ENCODE data around the gene NFATC1. TPM values are rescaled to one million over a fixed set of nuclear protein-coding genes. Genes with fewer than 3 reads are reported as not detected.
A peak's percentile ranks its signal among the peaks of the same experiment; 100 is the strongest.

The NFATC1 gene
- total RNA-seq, 1 experiment from 2014 or later = 4.5 TPM

GRCh38 chr18:79438089-79438897, 42.6 kb downstream of the NFATC1 start:
- DNase-seq = no peak
- H3K36me3 ChIP-seq = no peaks in the 10 kb centered on the region
- H3K27me3 ChIP-seq = no peaks in the 10 kb centered on the region
- H3K9me3 ChIP-seq = no peaks in the 10 kb centered on the region
- H3K4me3 ChIP-seq = no peak overlapping the region

DNA sequence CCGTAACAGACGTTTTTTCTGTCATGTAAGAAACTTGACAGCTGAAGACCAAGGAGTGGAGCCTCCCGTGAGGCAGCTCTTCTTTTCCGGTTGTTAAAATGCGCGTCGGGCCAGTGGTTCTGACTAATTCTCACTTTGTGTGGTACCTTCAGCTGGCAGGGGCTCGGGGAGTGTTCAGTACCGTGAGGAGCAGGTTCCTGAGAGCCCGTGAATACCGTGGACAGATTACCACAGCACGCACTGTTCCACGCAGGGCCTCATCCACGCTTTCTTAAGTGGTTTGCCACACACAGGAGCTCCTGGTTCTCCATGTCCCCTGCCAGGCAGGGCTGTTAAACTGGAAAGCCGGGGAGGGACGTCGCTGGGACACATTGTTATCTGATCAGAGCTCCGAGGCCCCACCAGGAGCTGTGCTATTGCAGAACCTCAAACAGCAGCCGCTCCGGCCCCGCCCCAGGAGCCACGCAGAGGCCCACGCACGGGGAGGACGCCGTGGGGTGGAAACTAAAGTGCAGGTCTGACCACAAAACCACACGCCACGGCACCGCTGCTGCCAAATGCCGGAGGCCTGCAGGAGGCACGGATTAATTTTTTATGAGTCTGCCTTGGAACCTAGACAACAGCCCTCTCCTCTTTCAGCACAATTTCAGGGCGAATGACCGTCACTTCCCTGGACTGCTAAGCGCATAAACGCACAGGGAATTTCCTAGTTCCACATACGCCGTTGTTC, 43.3 kb downstream of the NFATC1 start:
- Histone ChIP-seq H3K36me3 (no peaks in the 10 kb centered on the region), H3K4me3 (no peak overlapping the region), H3K27me3 (no peaks in the 10 kb centered on the region), H3K9me3 (no peaks in the 10 kb centered on the region)
- DNase-seq = peak; percentile 26

DNA sequence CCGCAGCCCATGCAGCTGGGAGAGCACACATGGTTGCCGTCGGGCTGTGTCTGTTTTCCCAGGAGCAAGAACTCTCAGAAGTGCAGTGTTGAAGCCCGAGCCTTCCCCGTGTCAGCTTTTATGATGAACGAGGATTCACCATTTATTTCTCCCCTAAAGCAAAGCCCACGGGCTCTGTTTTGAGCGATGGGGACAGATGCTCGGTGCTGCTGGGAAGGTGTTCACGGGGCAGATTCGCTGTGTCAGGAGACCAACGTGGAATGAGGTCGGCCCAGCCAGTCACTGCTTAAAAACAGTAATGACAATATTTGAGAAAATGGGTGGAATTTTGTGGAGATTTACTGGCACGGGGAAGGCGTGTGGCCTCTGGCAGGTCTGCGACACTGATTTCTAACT, 43.9 kb downstream of the NFATC1 start:
- no peak for DNase-seq
- Histone ChIP-seq H3K27me3 (no peaks in the 10 kb centered on the region), H3K36me3 (no peaks in the 10 kb centered on the region), H3K9me3 (no peaks in the 10 kb centered on the region), H3K4me3 (no peak overlapping the region)

GRCh38 chr18:79440316-79441110, 44.8 kb downstream of the NFATC1 start:
- no peak for DNase-seq
- Histone ChIP-seq H3K9me3 (no peaks in the 10 kb centered on the region), H3K27me3 (no peaks in the 10 kb centered on the region), H3K36me3 (no peaks in the 10 kb centered on the region), H3K4me3 (no peak overlapping the region)

DNA sequence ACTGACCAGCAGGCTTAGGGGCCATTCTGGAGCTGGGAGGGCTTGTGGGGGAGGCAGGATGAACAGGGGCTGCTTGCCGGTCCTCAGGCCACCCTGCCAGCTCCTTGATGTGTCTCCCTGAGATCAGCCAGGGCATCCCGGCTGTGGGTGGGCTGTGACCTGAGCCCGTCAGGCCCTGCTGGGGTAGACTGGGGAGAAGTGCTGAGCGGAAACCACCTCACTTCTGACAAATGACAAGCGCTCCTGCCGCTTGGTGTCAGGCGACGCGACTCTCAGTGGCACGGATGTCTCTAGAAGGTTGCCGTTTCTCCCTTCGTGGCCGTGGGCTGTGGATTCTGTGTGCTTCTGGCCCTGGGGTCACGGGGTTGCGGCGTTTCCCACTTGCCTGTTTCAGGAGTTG, 45.7 kb downstream of the NFATC1 start:
- H3K36me3 ChIP-seq = no peaks in the 10 kb centered on the region
- H3K27me3 ChIP-seq = no peaks in the 10 kb centered on the region
- H3K9me3 ChIP-seq = no peaks in the 10 kb centered on the region
- no peak for DNase-seq
- H3K4me3 ChIP-seq = no peak overlapping the region

GRCh38 chr18:79442508-79443221, 46.9 kb downstream of the NFATC1 start:
- H3K36me3 ChIP-seq = no peaks in the 10 kb centered on the region
- no peak for DNase-seq

GRCh38 chr18:79445221-79445620, 49.5 kb downstream of the NFATC1 start:
- DNase-seq = no peak
- H3K36me3 ChIP-seq = no peaks in the 10 kb centered on the region
- H3K27me3 ChIP-seq = no peaks in the 10 kb centered on the region
- no peak overlapping the region for H3K4me3 ChIP-seq
- H3K9me3 ChIP-seq = no peaks in the 10 kb centered on the region

More at GRCh38 chr18:79442508-79443221, 46.9 kb downstream of the NFATC1 start:
- no peak overlapping the region for H3K4me3 ChIP-seq
- H3K9me3 ChIP-seq = no peaks in the 10 kb centered on the region
- H3K27me3 ChIP-seq = no peaks in the 10 kb centered on the region

DNA sequence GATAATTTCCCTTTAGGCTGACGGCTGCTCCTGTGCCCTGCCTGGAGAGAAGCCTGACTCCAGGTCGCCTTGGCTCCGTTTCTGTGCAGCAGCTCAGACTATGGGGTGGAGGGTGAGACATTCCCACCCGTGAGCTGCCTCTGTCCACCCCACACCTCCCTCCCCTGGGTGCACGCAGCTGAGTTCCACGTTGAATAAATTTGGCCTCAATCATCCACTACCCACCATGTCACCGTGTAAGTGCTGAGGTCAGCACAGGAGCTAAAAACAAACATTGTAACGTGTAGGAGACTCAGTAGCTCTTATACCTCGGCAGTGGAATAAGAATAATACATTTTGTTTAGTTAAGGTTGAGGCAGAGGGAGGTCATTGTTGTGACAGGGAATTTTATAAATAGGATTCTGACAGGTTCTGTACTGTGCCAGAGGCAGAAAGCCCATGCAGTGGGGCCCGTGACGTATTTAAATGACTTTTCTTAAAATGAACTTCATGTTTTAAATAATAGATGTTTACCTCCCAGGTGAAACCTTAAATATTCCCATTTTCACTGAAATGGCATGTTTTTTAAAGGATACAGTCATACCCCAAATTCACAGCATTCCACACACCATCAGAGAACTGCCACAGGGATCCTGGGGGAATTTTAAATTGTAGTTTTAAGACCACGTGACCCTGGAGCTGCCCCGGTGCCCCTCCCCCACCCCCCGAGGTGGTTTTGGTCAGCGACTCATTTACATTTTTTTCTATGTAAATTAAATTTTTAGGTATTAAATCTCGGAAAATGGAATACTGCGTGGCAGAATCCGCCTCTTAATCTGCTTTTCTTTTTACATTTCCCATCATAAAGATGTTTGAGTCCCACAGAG, 50.2 kb downstream of the NFATC1 start:
- H3K9me3 ChIP-seq = no peaks in the 10 kb centered on the region
- no peaks in the 10 kb centered on the region for H3K27me3 ChIP-seq
- H3K36me3 ChIP-seq = no peaks in the 10 kb centered on the region
- no peak for DNase-seq
- H3K4me3 ChIP-seq = no peak overlapping the region

GRCh38 chr18:79446931-79447330, 51.2 kb downstream of the NFATC1 start:
- Histone ChIP-seq H3K4me3 (no peak overlapping the region), H3K36me3 (no peaks in the 10 kb centered on the region), H3K27me3 (no peaks in the 10 kb centered on the region), H3K9me3 (no peaks in the 10 kb centered on the region)
- DNase-seq = no peak

GRCh38 chr18:79447703-79448367, 52.1 kb downstream of the NFATC1 start:
- no peaks in the 10 kb centered on the region for H3K36me3 ChIP-seq
- no peak for DNase-seq
- H3K4me3 ChIP-seq = no peak overlapping the region
- H3K27me3 ChIP-seq = no peaks in the 10 kb centered on the region
- H3K9me3 ChIP-seq = no peaks in the 10 kb centered on the region

- H3K27me3 ChIP-seq = no peaks in the 10 kb centered on the region
- H3K36me3 ChIP-seq = no peaks in the 10 kb centered on the region
- DNase-seq = no peak
- no peaks in the 10 kb centered on the region for H3K9me3 ChIP-seq
- H3K4me3 ChIP-seq = no peak overlapping the region
Observed at GRCh38 chr18:79448621-79449020, 52.9 kb downstream of the NFATC1 start.

DNA sequence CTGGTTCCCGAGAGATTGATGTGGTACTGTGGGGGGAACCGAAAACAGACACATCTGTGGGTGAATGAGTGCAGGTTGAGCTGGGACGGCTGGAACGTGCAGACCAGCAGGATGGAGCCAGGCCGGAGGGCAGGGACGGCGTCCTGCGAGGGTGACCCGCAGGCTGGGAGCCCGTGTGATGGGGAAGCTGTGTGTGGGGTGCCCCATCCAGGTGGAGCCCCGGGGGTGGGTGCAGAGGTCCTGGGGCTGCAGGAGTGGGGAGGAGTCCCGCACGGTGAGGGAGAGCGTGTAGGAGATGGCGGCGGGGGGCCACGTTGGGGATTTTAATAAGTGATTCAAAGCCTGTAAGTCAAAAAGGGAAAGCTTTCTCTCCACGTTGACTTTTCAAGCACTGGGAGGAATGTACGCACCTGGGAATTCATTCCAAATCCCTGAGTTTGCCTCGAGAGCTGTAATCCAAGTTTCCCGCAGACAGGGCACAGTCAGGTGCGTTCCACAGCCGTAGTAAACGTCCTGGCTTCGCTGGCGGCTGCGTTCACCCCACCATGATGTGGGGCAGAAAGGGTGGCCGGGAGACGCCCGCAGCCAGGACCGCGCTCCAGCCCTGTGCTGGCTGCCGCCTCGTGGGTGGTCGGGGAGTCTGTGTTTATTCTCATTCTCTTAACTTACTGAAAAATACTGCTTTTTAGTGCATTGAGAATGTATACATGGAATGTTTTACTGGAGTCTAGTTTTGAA, 54.0 kb downstream of the NFATC1 start:
- H3K27me3 ChIP-seq = no peaks in the 10 kb centered on the region
- no peak overlapping the region for H3K4me3 ChIP-seq
- H3K36me3 ChIP-seq = no peaks in the 10 kb centered on the region
- H3K9me3 ChIP-seq = no peaks in the 10 kb centered on the region
- DNase-seq = no peak

DNA sequence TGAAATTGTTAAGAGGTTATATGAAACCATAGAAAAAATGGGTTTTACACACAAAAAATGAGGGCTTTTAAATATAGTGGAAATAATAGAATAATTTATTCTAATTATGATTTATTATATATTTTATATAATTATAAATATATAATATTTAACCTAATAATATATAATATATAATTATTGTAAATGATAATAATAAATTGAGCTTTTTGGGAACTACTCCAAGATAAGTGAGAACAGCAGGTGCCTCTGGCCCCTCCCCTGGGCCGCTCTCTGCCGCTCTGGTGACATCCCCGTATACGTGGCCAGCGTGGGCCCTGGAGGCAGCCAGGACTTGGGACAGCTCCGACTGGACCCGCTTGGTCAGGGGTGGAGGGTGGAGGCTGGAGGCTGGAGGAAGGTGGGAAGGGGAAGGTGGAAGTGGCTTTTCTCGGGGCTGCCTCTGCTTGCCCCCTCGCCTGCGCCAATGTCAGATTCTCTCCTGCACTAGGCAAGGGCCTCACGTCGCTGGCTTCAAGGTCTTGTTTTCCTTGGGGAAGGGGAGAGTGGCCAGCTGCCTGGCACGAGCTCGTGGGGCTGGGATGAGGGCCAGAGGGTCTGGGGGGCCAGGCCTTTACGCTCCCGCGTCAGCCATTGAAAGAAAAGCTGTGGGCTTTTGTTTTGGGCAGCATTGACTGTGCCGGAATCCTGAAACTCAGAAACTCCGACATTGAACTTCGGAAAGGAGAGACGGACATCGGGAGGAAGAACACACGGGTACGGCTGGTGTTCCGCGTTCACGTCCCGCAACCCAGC, 54.8 kb downstream of the NFATC1 start:
- Histone ChIP-seq H3K4me3 (no peak overlapping the region), H3K27me3 (no peaks in the 10 kb centered on the region), H3K9me3 (no peaks in the 10 kb centered on the region), H3K36me3 (no peaks in the 10 kb centered on the region)
- DNase-seq = no peak
